Measurements from ENCODE around the gene TMPRSS3. TPM values are rescaled to one million over a fixed set of nuclear protein-coding genes. Genes with fewer than 3 reads are reported as not detected.

Gene TMPRSS3
- total RNA-seq, 2 experiments from 2014 or later: 123 to 134 TPM

GRCh38 chr21:42374864-42375499 is 20.9 kb downstream of the TMPRSS3 start:
- ATAC-seq: no peak
- intact Hi-C loops (cut with micrococcal nuclease): no loop called here
- DNase-seq: peak; percentile 24
- no peak for TF ChIP-seq CTCF (IDR thresholded peaks at IDR 0.05)
- ChIA-PET POLR2A (interaction anchor here (0.7 to 3.2 kb wide), 11 partner anchors 10 to 60 kb away, joined by 3 to 15 read pairs (median 5); partner anchors contain the start of gene UBASH3A), CTCF (interaction anchor here (0.7 to 3.2 kb wide), 5 partner anchors 14 to 65 kb away, joined by 3 to 7 read pairs (median 5); partner anchors contain the start of gene UBASH3A)
- Mint-ChIP-seq H3K4me3 (peak overlapping the region; percentile 15), H3K36me3 (ENCODE audit: low read depth) (peaks cover 68% of the 10 kb centered on the region), H3K27me3 (no peaks in the 10 kb centered on the region), H3K27ac (peak overlapping the region; percentile 86), H3K9me3 (no peaks in the 10 kb centered on the region), H3K4me1 (ENCODE audit: low read depth) (peaks cover 45% of the 10 kb centered on the region)

GRCh38 chr21:42374457-42374856 is 21.4 kb downstream of the TMPRSS3 start:
- Mint-ChIP-seq H3K9me3 (no peaks in the 10 kb centered on the region), H3K4me1 (ENCODE audit: low read depth) (peaks cover 45% of the 10 kb centered on the region), H3K36me3 (ENCODE audit: low read depth) (peaks cover 65% of the 10 kb centered on the region), H3K27ac (peak overlapping the region; percentile 86), H3K4me3 (peak overlapping the region; percentile 8), H3K27me3 (no peaks in the 10 kb centered on the region)
- no peak for TF ChIP-seq CTCF (IDR thresholded peaks at IDR 0.05)
- ChIA-PET CTCF (interaction anchor here (0.7 to 3.2 kb wide), 8 partner anchors 8 to 152 kb away, joined by 3 to 7 read pairs (median 3); partner anchors contain the start of gene UBASH3A), POLR2A (interaction anchor here (0.7 to 3.2 kb wide), 13 partner anchors 10 to 60 kb away, joined by 3 to 15 read pairs (median 4); partner anchors contain the start of gene UBASH3A)
- intact Hi-C loops (cut with micrococcal nuclease): no loop called here
- DNase-seq (no peak), ATAC-seq (no peak)

- peaks cover 64% of the 10 kb centered on the region for H3K36me3 Mint-ChIP-seq (ENCODE audit: low read depth)
- ATAC-seq: peak; percentile 2
- intact Hi-C loops (cut with micrococcal nuclease): no loop called here
- CTCF ChIA-PET: interaction anchor here (0.7 to 3.2 kb wide), 10 partner anchors 8 to 153 kb away, joined by 3 to 8 read pairs (median 3); partner anchors contain the start of gene UBASH3A
- peak overlapping the region; percentile 86 for H3K27ac Mint-ChIP-seq
- TF ChIP-seq CTCF (IDR thresholded peaks at IDR 0.05): no peak
- no peaks in the 10 kb centered on the region for H3K27me3 Mint-ChIP-seq
- H3K4me3 Mint-ChIP-seq: peak overlapping the region; percentile 8
- peaks cover 47% of the 10 kb centered on the region for H3K4me1 Mint-ChIP-seq (ENCODE audit: low read depth)
- POLR2A ChIA-PET: interaction anchor here (1.0 to 3.2 kb wide), 11 partner anchors 9 to 49 kb away, joined by 3 to 15 read pairs (median 4); no protein-coding TSS in a partner anchor
- no peak for DNase-seq
- H3K9me3 Mint-ChIP-seq: no peaks in the 10 kb centered on the region
Observed at GRCh38 chr21:42373908-42374455, 21.9 kb downstream of the TMPRSS3 start.

GRCh38 chr21:42373196-42373907 is 22.5 kb downstream of the TMPRSS3 start:
- no peak for TF ChIP-seq CTCF (IDR thresholded peaks at IDR 0.05)
- Mint-ChIP-seq H3K4me1 (ENCODE audit: low read depth) (peaks cover 49% of the 10 kb centered on the region), H3K4me3 (peak overlapping the region; percentile 43), H3K9me3 (no peaks in the 10 kb centered on the region), H3K36me3 (ENCODE audit: low read depth) (peaks cover 63% of the 10 kb centered on the region), H3K27ac (peak overlapping the region; percentile 86), H3K27me3 (no peaks in the 10 kb centered on the region)
- ATAC-seq (peak; percentile 80), DNase-seq (peak; percentile 72)
- ChIA-PET POLR2A (interaction anchor here (1.0 to 3.2 kb wide), 10 partner anchors 9 to 50 kb away, joined by 3 to 15 read pairs (median 4); no protein-coding TSS in a partner anchor), CTCF (interaction anchor here (1.0 to 3.2 kb wide), 7 partner anchors 8 to 153 kb away, joined by 3 to 8 read pairs (median 5); no protein-coding TSS in a partner anchor)
- intact Hi-C loops (cut with micrococcal nuclease): no loop called here
